Measurements from ENCODE around the gene RNF32. TPM values are rescaled to one million over a fixed set of nuclear protein-coding genes. Genes with fewer than 3 reads are reported as not detected.

Gene RNF32
- total and polyA plus RNA-seq, 10 donors: 0.28 to 2.8 (median 0.75) TPM; not detected in 1

DNA sequence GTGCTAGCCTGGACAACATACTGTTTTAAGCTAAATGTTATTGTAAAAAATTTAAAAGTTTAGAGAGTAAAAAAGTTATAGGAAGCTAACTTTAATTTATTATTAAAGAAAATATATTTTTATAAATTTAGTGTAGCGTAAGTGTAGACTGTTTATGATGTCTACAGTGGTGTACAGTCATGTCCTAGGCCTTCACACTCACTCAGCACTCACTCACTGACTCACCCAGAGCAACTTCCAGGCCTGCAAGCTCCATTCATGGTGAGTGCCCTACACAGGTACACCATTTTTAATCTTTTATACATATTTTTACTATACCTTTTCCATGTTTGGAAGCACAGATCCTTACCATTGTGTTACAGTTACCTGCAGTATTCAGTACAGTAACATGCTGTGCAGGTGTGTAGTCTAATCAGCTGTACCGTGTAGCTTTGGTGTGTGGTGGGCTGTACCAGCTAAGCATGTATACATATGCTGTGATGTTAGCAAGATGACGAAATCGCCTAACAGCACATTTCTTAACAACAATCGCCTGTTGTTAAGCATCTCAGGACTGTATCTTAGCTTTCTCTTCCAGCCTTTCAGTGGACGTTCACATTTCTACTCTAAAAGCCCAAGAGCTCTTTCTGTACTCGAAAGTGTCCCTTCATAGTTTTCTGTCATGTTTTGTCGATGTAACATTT lies 12.5 kb downstream of the RNF32 start:
- TF ChIP-seq POLR2AphosphoS5 (IDR thresholded peaks at IDR 0.05): no peak
- TF ChIP-seq, protein P1, sequence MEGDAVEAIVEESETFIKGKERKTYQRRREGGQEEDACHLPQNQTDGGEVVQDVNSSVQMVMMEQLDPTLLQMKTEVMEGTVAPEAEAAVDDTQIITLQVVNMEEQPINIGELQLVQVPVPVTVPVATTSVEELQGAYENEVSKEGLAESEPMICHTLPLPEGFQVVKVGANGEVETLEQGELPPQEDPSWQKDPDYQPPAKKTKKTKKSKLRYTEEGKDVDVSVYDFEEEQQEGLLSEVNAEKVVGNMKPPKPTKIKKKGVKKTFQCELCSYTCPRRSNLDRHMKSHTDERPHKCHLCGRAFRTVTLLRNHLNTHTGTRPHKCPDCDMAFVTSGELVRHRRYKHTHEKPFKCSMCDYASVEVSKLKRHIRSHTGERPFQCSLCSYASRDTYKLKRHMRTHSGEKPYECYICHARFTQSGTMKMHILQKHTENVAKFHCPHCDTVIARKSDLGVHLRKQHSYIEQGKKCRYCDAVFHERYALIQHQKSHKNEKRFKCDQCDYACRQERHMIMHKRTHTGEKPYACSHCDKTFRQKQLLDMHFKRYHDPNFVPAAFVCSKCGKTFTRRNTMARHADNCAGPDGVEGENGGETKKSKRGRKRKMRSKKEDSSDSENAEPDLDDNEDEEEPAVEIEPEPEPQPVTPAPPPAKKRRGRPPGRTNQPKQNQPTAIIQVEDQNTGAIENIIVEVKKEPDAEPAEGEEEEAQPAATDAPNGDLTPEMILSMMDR (IDR thresholded peaks at IDR 0.05 in 8 of 11, conservative IDR thresholded peaks at IDR 0.05 in 3 of 11): no peak
- no peak for TF ChIP-seq POLR2A (IDR thresholded peaks at IDR 0.05)
- H3K4me1 ChIP-seq: no peaks in the 10 kb centered on the region
- H3K4me3 ChIP-seq: no peak overlapping the region
- WGBS, 5 donors: 90 to 95% (median 93%) methylated on average over 8 of the region's 8 CpGs
- no peak overlapping the region for H3K27ac ChIP-seq
- H3K9me3 ChIP-seq: no peaks in the 10 kb centered on the region
- H3K36me3 ChIP-seq: no peaks in the 10 kb centered on the region
- intact Hi-C loops (cut with DNase I; ENCODE audit: low total_unique reads): no loop called here
- no peak for DNase-seq
- H3K27me3 ChIP-seq (replicated peaks in 1 of 7): peaks cover 0 to 68% (median 5%) of the 10 kb centered on the region in 7 donors

DNA sequence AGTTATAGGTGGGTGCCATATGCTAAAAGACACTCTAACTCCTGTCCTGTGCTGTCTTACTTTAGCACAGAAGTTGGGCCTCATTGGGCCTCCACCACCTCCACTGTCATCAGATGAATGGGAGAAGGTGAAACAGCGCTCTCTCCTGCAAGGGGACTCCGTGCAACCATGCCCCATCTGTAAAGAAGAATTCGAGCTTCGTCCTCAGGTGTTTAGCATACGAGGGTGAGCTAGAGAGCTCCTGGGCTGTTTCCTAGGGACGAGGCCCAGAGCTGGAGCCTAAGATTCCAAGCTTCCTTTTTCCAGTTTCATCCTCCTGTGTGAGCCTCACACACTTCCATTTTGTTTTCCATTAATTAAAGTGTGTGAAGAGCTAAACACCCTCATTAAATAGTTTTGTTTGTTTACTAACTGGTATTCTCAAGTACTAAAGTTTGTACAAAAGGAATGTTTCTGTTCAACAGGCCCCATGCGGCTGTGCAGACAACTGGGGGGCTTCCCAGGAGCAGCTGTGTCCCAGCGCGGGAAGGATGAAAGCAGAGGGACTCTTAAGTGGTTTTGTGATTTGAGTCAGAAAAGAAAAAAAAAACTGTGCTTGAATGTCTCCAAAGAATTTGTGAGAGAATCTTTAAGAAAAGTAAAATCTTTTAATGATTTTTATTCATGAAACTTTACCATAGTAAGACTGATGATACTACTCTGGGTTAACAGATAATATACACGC lies 14.1 kb downstream of the RNF32 start:
- no peak for DNase-seq
- intact Hi-C loops (cut with DNase I; ENCODE audit: low total_unique reads): no loop called here
- no peak overlapping the region for H3K27ac ChIP-seq

GRCh38 chr7:156655251-156655650 lies 14.7 kb downstream of the RNF32 start:
- H3K4me1 ChIP-seq: no peaks in the 10 kb centered on the region
- no peaks in the 10 kb centered on the region for H3K36me3 ChIP-seq
- TF ChIP-seq, protein P1 (IDR thresholded peaks at IDR 0.05 in 8 of 11, conservative IDR thresholded peaks at IDR 0.05 in 3 of 11): no peak
- TF ChIP-seq POLR2A (IDR thresholded peaks at IDR 0.05) (no peak), POLR2AphosphoS5 (IDR thresholded peaks at IDR 0.05) (no peak)
- H3K9me3 ChIP-seq: no peaks in the 10 kb centered on the region
- intact Hi-C loops (cut with DNase I; ENCODE audit: low total_unique reads): no loop called here
- H3K4me3 ChIP-seq: no peak overlapping the region
- no peak for DNase-seq
- 66 to 80% (median 77%) methylated on average over 6 of the region's 6 CpGs for WGBS, 5 donors
- peaks cover 0 to 55% (median 0%) of the 10 kb centered on the region in 7 donors for H3K27me3 ChIP-seq (replicated peaks in 1 of 7)
- no peak overlapping the region for H3K27ac ChIP-seq

More for the DNA sequence above, 14.1 kb downstream of the RNF32 start:
- no peak overlapping the region for H3K4me3 ChIP-seq
- no peaks in the 10 kb centered on the region for H3K36me3 ChIP-seq
- H3K27me3 ChIP-seq (replicated peaks in 1 of 7): peaks cover 0 to 61% (median 5%) of the 10 kb centered on the region in 7 donors
- WGBS, 5 donors: 76 to 88% (median 84%) methylated on average over 10 of the region's 10 CpGs
- H3K4me1 ChIP-seq: no peaks in the 10 kb centered on the region
- H3K9me3 ChIP-seq: no peaks in the 10 kb centered on the region
- TF ChIP-seq, protein P1 (IDR thresholded peaks at IDR 0.05 in 8 of 11, conservative IDR thresholded peaks at IDR 0.05 in 3 of 11): no peak
- TF ChIP-seq POLR2A (IDR thresholded peaks at IDR 0.05) (no peak), POLR2AphosphoS5 (IDR thresholded peaks at IDR 0.05) (no peak)

DNA sequence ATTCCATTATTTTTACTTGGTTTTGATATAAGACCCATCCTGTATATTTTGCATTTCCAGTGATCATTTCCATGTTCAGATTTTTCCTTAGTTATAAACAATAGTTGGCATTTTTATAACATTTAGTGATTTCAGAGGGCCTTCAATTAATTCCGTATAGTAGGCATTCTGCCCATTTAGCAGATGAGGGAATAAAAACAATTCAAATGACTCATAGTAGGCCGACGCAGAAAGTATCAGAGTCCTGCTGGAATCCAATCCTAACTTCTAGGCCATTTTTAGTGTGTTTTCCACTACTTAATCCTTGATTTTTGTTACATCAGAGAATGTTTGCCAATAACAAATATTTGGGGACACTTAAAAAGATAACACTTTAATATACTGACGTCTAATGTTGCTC lies 15.4 kb downstream of the RNF32 start:
- WGBS, 5 donors: 86 to 94% (median 92%) methylated on average over 4 of the region's 4 CpGs
- H3K4me3 ChIP-seq: no peak overlapping the region
- H3K9me3 ChIP-seq: no peaks in the 10 kb centered on the region
- peaks cover 0 to 48% (median 0%) of the 10 kb centered on the region in 7 donors for H3K27me3 ChIP-seq (replicated peaks in 1 of 7)
- no peaks in the 10 kb centered on the region for H3K36me3 ChIP-seq
- no peaks in the 10 kb centered on the region for H3K4me1 ChIP-seq
- intact Hi-C loops (cut with DNase I; ENCODE audit: low total_unique reads): no loop called here
- TF ChIP-seq, protein P1 (IDR thresholded peaks at IDR 0.05 in 8 of 11, conservative IDR thresholded peaks at IDR 0.05 in 3 of 11): no peak
- TF ChIP-seq POLR2A (IDR thresholded peaks at IDR 0.05) (no peak), POLR2AphosphoS5 (IDR thresholded peaks at IDR 0.05) (no peak)
- H3K27ac ChIP-seq: no peak overlapping the region
- no peak for DNase-seq
